ENCODE data around the gene TCAF1. TPM values are rescaled to one million over a fixed set of nuclear protein-coding genes. Genes with fewer than 3 reads are reported as not detected.

Gene TCAF1
- total RNA-seq, 1 experiment from 2014 or later: 58.4 TPM

GRCh38 chr7:143877098-143877497, 24.9 kb downstream of the TCAF1 start:
- H3K36me3 ChIP-seq (ENCODE audit: control insufficient read depth in 1 of 2, insufficient read depth in 2 of 2, low read length in 2 of 2): no peaks in the 10 kb centered on the region
- H3K27me3 ChIP-seq (ENCODE audit: insufficient read depth, low read length): no peaks in the 10 kb centered on the region
- no peaks in the 10 kb centered on the region for H4K20me1 ChIP-seq (ENCODE audit: insufficient read depth)
- H3K27ac ChIP-seq (ENCODE audit: low read depth, low read length): no peak overlapping the region
- H3K4me2 ChIP-seq (ENCODE audit: low read length): no peak overlapping the region
- H3K79me2 ChIP-seq (ENCODE audit: insufficient read depth, low read length): no peaks in the 10 kb centered on the region
- TF ChIP-seq ZFX (IDR thresholded peaks at IDR 0.05): no peak
- no peak overlapping the region for H2AFZ ChIP-seq (ENCODE audit: low read depth, low read length, poor library complexity, severe bottlenecking)
- no peak overlapping the region for H3K4me3 ChIP-seq (replicated peaks in 1 of 2; ENCODE audit: low read depth in 1 of 2, low read length in 2 of 2)
- no peaks in the 10 kb centered on the region for H3K9me3 ChIP-seq (ENCODE audit: control insufficient read depth in 1 of 2, insufficient read depth in 1 of 2, low read depth in 1 of 2, low read length in 2 of 2)
- H3K9ac ChIP-seq (ENCODE audit: low read length): no peak overlapping the region
- BruUV-seq (replicated peaks): no TSS peak
- intact Hi-C loops (cut with micrococcal nuclease): no loop called here
- no peak for DNase-seq (ENCODE audit: low read depth, low spot score)
- H3K4me1 ChIP-seq (ENCODE audit: control insufficient read depth in 1 of 2, insufficient read depth in 2 of 2, low read length in 2 of 2): no peaks in the 10 kb centered on the region
- no peak for ATAC-seq
- RAD21 ChIA-PET (ENCODE audit: low non-redundant PET in 1 of 2, low total read pairs in 2 of 2, uncharacterized antibody in 2 of 2, unreplicated experiment in 2 of 2): no interaction called here
- H3K9me2 ChIP-seq (ENCODE audit: insufficient read depth): no peaks in the 10 kb centered on the region
- POLR2A ChIA-PET: no interaction called here
- CTCF ChIA-PET: no interaction called here

GRCh38 chr7:143876218-143876617, 25.8 kb downstream of the TCAF1 start:
- H3K4me2 ChIP-seq (ENCODE audit: low read length): no peak overlapping the region
- BruUV-seq (replicated peaks): no TSS peak
- no peaks in the 10 kb centered on the region for H3K4me1 ChIP-seq (ENCODE audit: control insufficient read depth in 1 of 2, insufficient read depth in 2 of 2, low read length in 2 of 2)
- RAD21 ChIA-PET (ENCODE audit: low non-redundant PET in 1 of 2, low total read pairs in 2 of 2, uncharacterized antibody in 2 of 2, unreplicated experiment in 2 of 2): no interaction called here
- H3K27ac ChIP-seq (ENCODE audit: low read depth, low read length): no peak overlapping the region
- H3K9me2 ChIP-seq (ENCODE audit: insufficient read depth): no peaks in the 10 kb centered on the region
- TF ChIP-seq EGR1 (IDR thresholded peaks at IDR 0.05; ENCODE audit: low read depth): no peak
- no peak for TF ChIP-seq RAD21 (IDR thresholded peaks at IDR 0.05; ENCODE audit: low read depth)
- no peak for TF ChIP-seq SP1 (IDR thresholded peaks at IDR 0.05; ENCODE audit: low read depth)
- TF ChIP-seq ZFX (IDR thresholded peaks at IDR 0.05): no peak
- TF ChIP-seq CBX3 (IDR thresholded peaks at IDR 0.05; ENCODE audit: low read depth): no peak
- TF ChIP-seq TCF7L2 (IDR thresholded peaks at IDR 0.05; ENCODE audit: borderline replicate concordance, extremely low read depth, insufficient read depth, insufficient read length): no peak
- no peak for TF ChIP-seq ELF1 (IDR thresholded peaks at IDR 0.05; ENCODE audit: borderline replicate concordance, low read depth)
- TF ChIP-seq SIN3A (IDR thresholded peaks at IDR 0.05; ENCODE audit: low read depth): no peak
- no peak for TF ChIP-seq POLR2A (IDR thresholded peaks at IDR 0.05; ENCODE audit: borderline replicate concordance, extremely low read depth, insufficient read depth, insufficient read length)
- no peak for TF ChIP-seq ATF3 (IDR thresholded peaks at IDR 0.05)
- TF ChIP-seq REST (IDR thresholded peaks at IDR 0.05; ENCODE audit: low read depth): no peak
- no peak for TF ChIP-seq CTCF (IDR thresholded peaks at IDR 0.05 in 2 of 3, conservative IDR thresholded peaks at IDR 0.05 in 1 of 3; ENCODE audit: borderline replicate concordance in 1 of 3, insufficient read depth in 1 of 3, low read depth in 2 of 3, low read length in 2 of 3)
- no peak for TF ChIP-seq ZNF274 (IDR thresholded peaks at IDR 0.05; ENCODE audit: low read depth, low read length)
- POLR2A ChIA-PET: no interaction called here
- no peaks in the 10 kb centered on the region for H4K20me1 ChIP-seq (ENCODE audit: insufficient read depth)
- no peaks in the 10 kb centered on the region for H3K36me3 ChIP-seq (ENCODE audit: control insufficient read depth in 1 of 2, insufficient read depth in 2 of 2, low read length in 2 of 2)
- H3K4me3 ChIP-seq (replicated peaks in 1 of 2; ENCODE audit: low read depth in 1 of 2, low read length in 2 of 2): no peak overlapping the region
- H2AFZ ChIP-seq (ENCODE audit: low read depth, low read length, poor library complexity, severe bottlenecking): no peak overlapping the region
- no peaks in the 10 kb centered on the region for H3K27me3 ChIP-seq (ENCODE audit: insufficient read depth, low read length)
- DNase-seq (ENCODE audit: low read depth, low spot score) (no peak), ATAC-seq (no peak)
- no peaks in the 10 kb centered on the region for H3K9me3 ChIP-seq (ENCODE audit: control insufficient read depth in 1 of 2, insufficient read depth in 1 of 2, low read depth in 1 of 2, low read length in 2 of 2)
- H3K9ac ChIP-seq (ENCODE audit: low read length): no peak overlapping the region
- intact Hi-C loops (cut with micrococcal nuclease): no loop called here
- no peaks in the 10 kb centered on the region for H3K79me2 ChIP-seq (ENCODE audit: insufficient read depth, low read length)
- CTCF ChIA-PET: no interaction called here
